HG02759 (cell line): Measurements from ENCODE around the gene HMG20A.
"Not testable (repeated sequence)": the region's sequence is repeated elsewhere in the genome, so short reads cannot be mapped to it uniquely, and the experiment has no call there.

Experiments
- ATAC-seq: cut with Tn5 transposase; IDR thresholded peaks from one replicate; pipeline ENCODE4 v1.9.1; 2021; ENCODE audit warnings: mild to moderate bottlenecking, moderate library complexity; ENCODE audit not compliant: unreplicated experiment

HMG20A gene

GRCh38 chr15:77406173-77406759 lies 14.4 kb upstream of the HMG20A start:
- ATAC-seq: not testable (repeated sequence)

GRCh38 chr15:77406846-77407245 lies 13.8 kb upstream of the HMG20A start:
- ATAC-seq: no peak

- ATAC-seq: no peak
Observed at GRCh38 chr15:77409259-77410156, 11.2 kb upstream of the HMG20A start.

- not testable (repeated sequence) for ATAC-seq
Observed at GRCh38 chr15:77410157-77410500, 10.6 kb upstream of the HMG20A start.

- ATAC-seq: no peak
Observed at GRCh38 chr15:77410701-77411618, 9.7 kb upstream of the HMG20A start.

- no peak for ATAC-seq
Observed at GRCh38 chr15:77411619-77411976, 9.1 kb upstream of the HMG20A start.

- ATAC-seq: no peak
Observed at GRCh38 chr15:77412972-77413698, 7.6 kb upstream of the HMG20A start.

GRCh38 chr15:77413699-77414349 lies 6.9 kb upstream of the HMG20A start:
- no peak for ATAC-seq

- no peak for ATAC-seq
Observed at GRCh38 chr15:77414789-77415442, 5.8 kb upstream of the HMG20A start.

- no peak for ATAC-seq
Observed at GRCh38 chr15:77415450-77416147, 5.1 kb upstream of the HMG20A start.

GRCh38 chr15:77416148-77416455 lies 4.6 kb upstream of the HMG20A start:
- no peak for ATAC-seq

GRCh38 chr15:77416954-77417353 lies 3.7 kb upstream of the HMG20A start:
- ATAC-seq: no peak

GRCh38 chr15:77417602-77418001 lies 3.1 kb upstream of the HMG20A start:
- no peak for ATAC-seq

GRCh38 chr15:77418391-77418965 lies 2.2 kb upstream of the HMG20A start:
- ATAC-seq: no peak

- no peak for ATAC-seq
Observed at GRCh38 chr15:77418966-77419835, 1.5 kb upstream of the HMG20A start.

- ATAC-seq: peak; percentile 93
Observed at GRCh38 chr15:77419836-77420609, 665 bp upstream of the HMG20A start, which contains the start of gene PEAK1. TSS of gene PEAK1 (minus strand) at chr15:77420104. CDS start at chr15:77181926, 238,178 bp downstream.

GRCh38 chr15:77421370-77421700 lies 647 bp downstream of the HMG20A start:
- no peak for ATAC-seq
